ENCODE data around the gene RFC5. TPM values are rescaled to one million over a fixed set of nuclear protein-coding genes. Genes with fewer than 3 reads are reported as not detected.

RFC5 gene
- total RNA-seq, 1 donor from 2014 or later = 10.1 TPM

DNA sequence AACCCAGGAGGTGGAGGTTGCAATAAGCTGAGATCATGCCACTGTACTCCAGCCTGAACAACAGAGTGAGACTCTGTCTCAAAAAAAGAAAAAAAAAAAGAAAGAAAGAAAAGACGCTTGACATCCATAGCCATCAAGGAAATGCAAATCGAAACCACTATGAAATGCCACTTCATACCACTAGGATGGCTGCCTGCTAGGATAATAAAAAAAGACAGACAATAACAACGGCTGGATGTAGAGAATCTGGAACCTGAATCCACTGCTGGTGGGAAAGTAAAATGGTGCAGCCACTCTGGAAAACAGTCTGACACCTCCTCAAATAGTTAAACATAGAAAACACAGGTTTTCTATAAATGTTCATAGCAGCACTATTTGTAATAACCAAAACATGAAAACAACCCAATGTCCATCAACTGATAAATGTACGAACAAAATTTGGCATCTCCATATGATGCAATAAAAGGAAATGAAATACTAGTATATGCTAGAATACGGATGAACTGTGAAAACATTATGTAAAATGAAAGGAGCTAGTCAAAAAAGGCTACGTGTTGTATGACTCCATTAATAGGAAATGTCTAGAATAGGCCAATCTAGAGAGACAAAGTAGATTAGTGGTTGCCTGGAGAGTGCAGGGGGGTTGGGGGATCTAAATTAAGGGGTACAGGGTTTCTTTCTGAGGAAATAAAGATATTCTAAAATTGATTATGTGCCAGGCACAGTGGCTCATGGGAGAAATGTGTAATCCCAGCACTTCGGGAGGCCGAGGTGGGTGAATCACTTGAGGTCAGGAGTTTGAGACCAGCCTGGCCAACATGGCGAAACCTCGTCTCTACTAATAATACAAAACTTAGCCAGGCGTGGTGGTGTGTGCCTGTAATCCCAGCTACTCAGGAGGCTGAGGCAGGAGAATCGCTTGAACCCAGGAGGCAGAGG, 34.7 kb downstream of the RFC5 start:
- TF ChIP-seq, protein P1, sequence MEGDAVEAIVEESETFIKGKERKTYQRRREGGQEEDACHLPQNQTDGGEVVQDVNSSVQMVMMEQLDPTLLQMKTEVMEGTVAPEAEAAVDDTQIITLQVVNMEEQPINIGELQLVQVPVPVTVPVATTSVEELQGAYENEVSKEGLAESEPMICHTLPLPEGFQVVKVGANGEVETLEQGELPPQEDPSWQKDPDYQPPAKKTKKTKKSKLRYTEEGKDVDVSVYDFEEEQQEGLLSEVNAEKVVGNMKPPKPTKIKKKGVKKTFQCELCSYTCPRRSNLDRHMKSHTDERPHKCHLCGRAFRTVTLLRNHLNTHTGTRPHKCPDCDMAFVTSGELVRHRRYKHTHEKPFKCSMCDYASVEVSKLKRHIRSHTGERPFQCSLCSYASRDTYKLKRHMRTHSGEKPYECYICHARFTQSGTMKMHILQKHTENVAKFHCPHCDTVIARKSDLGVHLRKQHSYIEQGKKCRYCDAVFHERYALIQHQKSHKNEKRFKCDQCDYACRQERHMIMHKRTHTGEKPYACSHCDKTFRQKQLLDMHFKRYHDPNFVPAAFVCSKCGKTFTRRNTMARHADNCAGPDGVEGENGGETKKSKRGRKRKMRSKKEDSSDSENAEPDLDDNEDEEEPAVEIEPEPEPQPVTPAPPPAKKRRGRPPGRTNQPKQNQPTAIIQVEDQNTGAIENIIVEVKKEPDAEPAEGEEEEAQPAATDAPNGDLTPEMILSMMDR (IDR thresholded peaks at IDR 0.05; ENCODE audit: insufficient read depth, low read length, poor library complexity, severe bottlenecking) = no peak
- no peak for DNase-seq (ENCODE audit: low read depth)
- Histone ChIP-seq H3K27me3 (ENCODE audit: control insufficient read depth, insufficient read depth, low read length) (no peaks in the 10 kb centered on the region), H3K4me3 (ENCODE audit: low read depth, low read length) (no peak overlapping the region), H3K36me3 (ENCODE audit: control insufficient read depth, insufficient read depth, low read length) (no peaks in the 10 kb centered on the region)

DNA sequence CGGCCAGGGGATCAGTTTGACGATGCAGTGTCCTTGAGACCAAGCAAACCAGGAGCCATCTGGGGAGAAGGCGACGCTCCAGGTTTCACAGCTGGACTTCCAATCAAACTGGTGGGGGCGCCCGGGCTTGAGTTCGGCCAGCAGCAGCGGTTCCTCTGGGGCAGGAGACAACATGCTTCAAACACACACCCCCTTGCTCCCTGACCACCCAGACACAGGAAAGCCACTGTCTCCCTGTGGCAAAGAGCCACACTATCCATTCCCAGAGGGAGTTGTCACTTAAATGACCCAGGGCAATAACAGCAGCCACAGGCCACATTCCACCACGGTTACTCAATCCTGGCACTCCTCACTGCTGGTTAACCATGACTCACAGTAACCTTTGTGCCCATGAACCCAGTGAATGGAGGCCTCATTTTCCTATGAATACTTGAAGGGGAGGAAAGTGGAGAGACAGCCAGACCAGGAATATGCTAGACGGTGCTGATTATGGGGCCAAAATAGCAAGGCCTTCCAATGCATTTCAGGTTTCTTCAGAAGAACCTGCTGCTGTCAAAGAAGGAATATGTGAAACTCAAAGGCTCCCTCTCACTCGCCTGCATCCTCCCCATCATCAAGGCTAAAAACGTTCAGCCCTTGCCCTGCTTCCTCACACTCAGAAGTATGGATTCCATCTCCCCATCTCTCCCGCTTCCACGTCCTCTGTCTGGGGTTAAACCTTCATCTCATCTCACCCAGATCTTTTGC, 36.0 kb downstream of the RFC5 start:
- peak; percentile 94 for DNase-seq (ENCODE audit: low read depth)
- no peaks in the 10 kb centered on the region for H3K36me3 ChIP-seq (ENCODE audit: control insufficient read depth, insufficient read depth, low read length)
- no peak overlapping the region for H3K4me3 ChIP-seq (ENCODE audit: low read depth, low read length)

DNA sequence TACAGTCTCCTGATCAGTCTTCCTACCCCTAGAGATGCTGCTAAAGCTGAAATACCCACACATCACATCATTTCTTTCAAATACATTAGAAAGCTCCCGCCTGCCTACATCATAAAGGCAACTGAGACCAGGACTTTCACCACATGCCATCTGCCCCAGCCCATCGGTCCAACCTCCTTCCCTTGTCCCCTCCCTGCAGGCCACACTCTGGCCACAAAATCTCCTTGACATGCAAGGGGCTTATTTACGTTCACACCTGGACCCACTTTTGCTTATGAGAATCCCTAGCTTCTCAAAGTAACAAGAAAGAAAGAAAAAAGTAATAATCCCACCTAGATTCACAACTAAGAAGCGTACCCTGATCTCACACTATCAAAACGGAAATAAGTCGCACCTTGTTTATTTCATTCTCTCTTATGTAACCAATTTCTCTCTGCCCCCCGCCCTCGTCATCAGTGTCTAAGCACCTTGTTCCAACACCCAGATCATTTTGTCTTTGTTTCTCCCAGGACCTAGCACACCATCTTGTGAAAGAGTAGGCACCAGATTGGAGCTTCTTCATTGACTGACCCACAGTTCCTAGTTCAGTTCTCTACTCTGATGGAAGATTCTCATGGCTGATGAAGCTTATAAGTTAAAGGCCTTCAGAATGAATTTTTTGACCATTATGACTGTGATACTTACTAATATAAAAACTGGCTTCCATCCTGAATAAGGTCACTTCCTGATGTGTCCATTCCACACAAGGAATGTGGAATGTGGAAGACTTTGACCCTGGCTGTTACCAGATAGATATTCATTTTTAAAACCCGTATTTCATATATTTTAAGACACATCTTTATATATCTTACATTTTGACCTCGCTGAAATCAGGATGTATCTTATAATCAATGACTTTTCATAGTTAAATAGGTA, 36.8 kb downstream of the RFC5 start:
- TF ChIP-seq, protein P1 (IDR thresholded peaks at IDR 0.05; ENCODE audit: insufficient read depth, low read length, poor library complexity, severe bottlenecking) = no peak
- H3K36me3 ChIP-seq (ENCODE audit: control insufficient read depth, insufficient read depth, low read length) = no peaks in the 10 kb centered on the region
- H3K27me3 ChIP-seq (ENCODE audit: control insufficient read depth, insufficient read depth, low read length) = no peaks in the 10 kb centered on the region
- no peak overlapping the region for H3K4me3 ChIP-seq (ENCODE audit: low read depth, low read length)
- DNase-seq (ENCODE audit: low read depth) = no peak

More for the DNA sequence above, 36.0 kb downstream of the RFC5 start:
- no peaks in the 10 kb centered on the region for H3K27me3 ChIP-seq (ENCODE audit: control insufficient read depth, insufficient read depth, low read length)
- TF ChIP-seq, protein P1 (IDR thresholded peaks at IDR 0.05; ENCODE audit: insufficient read depth, low read length, poor library complexity, severe bottlenecking) = no peak

DNA sequence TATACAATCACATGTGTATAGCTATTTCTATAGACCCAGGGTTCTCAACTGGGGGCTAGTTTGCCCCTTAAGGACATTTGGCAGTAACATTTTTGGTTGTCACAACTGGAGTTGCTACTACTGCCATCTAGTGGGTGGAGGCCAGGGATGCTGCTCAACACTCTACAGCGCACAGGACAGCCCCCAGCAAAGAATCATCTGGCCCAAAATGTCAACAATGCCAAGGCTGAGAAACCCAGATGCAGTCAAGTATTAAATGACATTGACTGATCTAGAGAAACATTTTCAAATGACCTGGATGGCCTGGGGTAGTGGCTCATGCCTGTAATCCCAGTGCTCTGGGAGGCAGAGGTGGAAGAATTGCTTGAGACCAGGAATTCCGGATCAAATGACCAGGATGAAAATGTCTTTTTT, 38.6 kb downstream of the RFC5 start:
- H3K27me3 ChIP-seq (ENCODE audit: control insufficient read depth, insufficient read depth, low read length) = no peaks in the 10 kb centered on the region
- no peaks in the 10 kb centered on the region for H3K36me3 ChIP-seq (ENCODE audit: control insufficient read depth, insufficient read depth, low read length)
- DNase-seq (ENCODE audit: low read depth) = no peak
- no peak overlapping the region for H3K4me3 ChIP-seq (ENCODE audit: low read depth, low read length)
- TF ChIP-seq, protein P1 (IDR thresholded peaks at IDR 0.05; ENCODE audit: insufficient read depth, low read length, poor library complexity, severe bottlenecking) = peak; percentile 68

DNA sequence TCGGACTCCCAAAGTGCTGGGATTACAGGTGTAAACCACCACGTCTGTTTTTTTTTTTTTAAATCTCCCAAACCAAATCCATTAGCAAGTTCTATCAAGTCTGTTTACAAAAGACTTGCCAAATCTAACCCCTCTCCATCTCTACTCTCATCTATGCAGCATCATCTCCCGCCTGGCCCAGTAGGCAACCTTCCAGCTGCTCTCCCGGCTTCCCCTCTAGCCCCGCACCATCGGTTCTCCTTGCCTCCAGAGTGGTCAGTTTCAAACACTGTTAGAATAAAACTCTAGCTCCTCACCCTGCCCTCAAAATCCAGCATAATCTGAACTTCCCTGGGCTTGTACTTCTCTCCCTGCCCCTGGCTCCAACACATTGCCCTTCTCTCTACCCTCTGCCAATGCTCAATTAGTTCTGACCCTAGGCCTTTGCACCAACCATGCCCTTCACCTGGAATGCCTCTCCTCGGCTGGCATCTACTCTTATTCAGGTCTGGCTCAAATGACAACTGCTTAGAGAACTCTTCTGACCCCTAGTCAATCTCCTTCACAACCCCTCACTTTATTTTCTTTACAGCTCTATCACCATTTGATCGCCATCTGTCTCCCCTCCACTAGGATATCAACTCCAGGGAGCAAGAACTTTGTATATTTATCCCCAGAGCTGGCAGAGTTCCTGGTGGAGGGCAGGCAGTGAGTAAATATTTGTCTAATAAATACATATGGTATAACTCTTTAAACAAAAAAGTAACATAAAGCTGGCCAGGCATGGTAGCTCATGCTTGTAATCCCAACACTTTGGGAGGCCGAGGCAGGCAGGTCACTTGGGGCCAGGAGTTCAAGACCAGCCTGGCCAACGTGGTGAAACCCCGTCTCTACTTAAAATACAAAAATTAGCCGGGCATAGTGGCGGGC, 39.6 kb downstream of the RFC5 start:
- H3K36me3 ChIP-seq (ENCODE audit: control insufficient read depth, insufficient read depth, low read length) = no peaks in the 10 kb centered on the region
- TF ChIP-seq, protein P1 (IDR thresholded peaks at IDR 0.05; ENCODE audit: insufficient read depth, low read length, poor library complexity, severe bottlenecking) = no peak

More for the DNA sequence above, 39.6 kb downstream of the RFC5 start:
- Histone ChIP-seq H3K27me3 (ENCODE audit: control insufficient read depth, insufficient read depth, low read length) (no peaks in the 10 kb centered on the region), H3K4me3 (ENCODE audit: low read depth, low read length) (no peak overlapping the region)
- DNase-seq (ENCODE audit: low read depth) = no peak
